Heart right ventricle (tissue), 16 donors: Measurements from ENCODE around the gene MYEOV. TPM values are rescaled to one million over a fixed set of nuclear protein-coding genes. Genes with fewer than 3 reads are reported as not detected.

Source experiments
- ATAC-seq, 8 donors: fragments of 200-7000 bp; cut with Tn5 transposase; one replicate each; pipeline ENCODE4 v1.9.1; 2020; ENCODE audit warnings: mild to moderate bottlenecking in 8 of 8, moderate library complexity in 8 of 8, moderate number of reproducible peaks in 1 of 8
- DNase-seq, 2 donors: peaks; one replicate each; pipeline ENCODE4 v3.0.0-alpha.2; 2020
- H3K27ac ChIP-seq, 10 donors: fragments of 200-600 bp; sonication (generic) in 2 of 10; one replicate each; pipeline versions ENCODE4 v1.5.0 to v1.8.0; 2020 to 2022; ENCODE audit warnings: mild to moderate bottlenecking in 3 of 10
- H3K27me3 ChIP-seq, 7 donors: fragments of 200-600 bp; one replicate each; pipeline ENCODE4 v1.8.0; 2021 to 2022; ENCODE audit warnings: mild to moderate bottlenecking in 2 of 7
- H3K36me3 ChIP-seq, 9 donors: fragments of 200-600 bp; sonication (generic) in 1 of 9; one replicate each; pipeline versions ENCODE4 v1.5.0 to v1.8.0; 2020 to 2022; ENCODE audit warnings: mild to moderate bottlenecking in 2 of 9
- H3K4me1 ChIP-seq, 9 donors: fragments of 200-600 bp; sonication (generic) in 1 of 9; one replicate each; pipeline versions ENCODE4 v1.5.0 to v1.8.0; 2020 to 2022; ENCODE audit warnings: mild to moderate bottlenecking in 4 of 9
- H3K4me3 ChIP-seq, 10 donors: fragments of 200-600 bp; sonication (generic) in 2 of 10; one replicate each; pipeline versions ENCODE4 v1.5.0 to v1.8.0; 2020 to 2022; ENCODE audit warnings: mild to moderate bottlenecking in 7 of 10, moderate library complexity in 2 of 10
- H3K9me3 ChIP-seq, 11 donors: fragments of 200-600 bp in 10 of 11; sonication (generic) in 2 of 11; one replicate each; pipeline versions ENCODE4 v1.5.0 to v1.8.0; 2013 to 2022; ENCODE audit warnings: mild to moderate bottlenecking in 2 of 11, control low read depth in 1 of 11, moderate library complexity in 1 of 11
- CTCF ChIP-seq, 9 donors: fragments of 200-600 bp; sonication (generic) in 2 of 9; IDR thresholded peaks; one replicate each; pipeline versions ENCODE4 v1.5.0 to v1.8.0; 2021 to 2022; ENCODE audit warnings: antibody characterized with exemption in 9 of 9, mild to moderate bottlenecking in 5 of 9, moderate library complexity in 1 of 9
- WGBS, 2 donors: extraction: QIAGEN DNeasy Blood & Tissue Kit; methylation state at CpG; one replicate each; pipeline ENCODE4 v1.1.7; 2013; ENCODE audit warnings: inconsistent platforms in 1 of 2; 5-methylcytosine and 5-hydroxymethylcytosine counted together
- intact Hi-C, 10 donors: fragments of 100-400 bp; cut with DNase I; formaldehyde crosslinking; loops; one replicate each; pipeline versions ENCODE4 v1.11.1 to v1.14.2; 2022
- polyA plus RNA-seq, 2 donors: library from polyadenylated mRNA; stranded (reverse); fragments of 200-250 nt; gene quantifications; one replicate each; pipeline ENCODE4 v1.2.3, GENCODE V29; 2013
- total RNA-seq, 10 donors: library from RNA; stranded (reverse); fragmentation: NEBNext Ultra II Directional in 3 of 10; extraction: Animal tissue kit (Norgen Biotek cat#: 25700) in 3 of 10; gene quantifications; one replicate each; pipeline versions ENCODE4 v1.2.1 to v1.2.4, GENCODE V29; 2021 to 2023
- donor health status: Arrhythmogenic right ventricular cardiomyopathy.
- donor health status: ischemic (EF 13 %, LVEDD 7.1; RV severe dilation, severe dysfunction).
- donor health status: healthy with polysubstance abuse.
- donor health status: DM: no; HTN: yes; CAD: no.
- donor health status: DM: no; HTN: no; CAD: no.
- donor health status: ischemic (EF 25% LVEDD 6.9; RV normal size, moderate dysfunction).
- donor health status: ischemic (EF 25% LVEDD 5.7; RV mildly dilated, moderate dysfunction).
- donor health status: healthy.
- donor health status: DM: yes; HTN: yes; CAD: no.
- donor health status: Ischemic cardiomyopathy.
- donor health status: ischemic (EF 35%, LVEDD 5.7; RV mildly dilated, moderate dysfunction).
- donor health status: nonischemic (EF 11% LVEDD 7.7; RV severe dilation, severe dysfunction).
- donor health status: DM: yes; HTN: yes; CAD: no.
- donor health status: PGD.
- donor health status: ischemic (EF 29% LVEDD 5.4; RV normal size, mild dysfunction).
- donor health status: nonischemic (EF 23%, LVEDD 6.1; RV moderate dilation, normal function).

The MYEOV gene
- total and polyA plus RNA-seq, 12 donors: 0.07 TPM; not detected in 11

GRCh38 chr11:69257838-69258658 lies 35.9 kb upstream of the MYEOV start:
- no peak for ATAC-seq
- no peak for TF ChIP-seq CTCF (IDR thresholded peaks at IDR 0.05)
- intact Hi-C loops: loop anchor here in 1 of 10 donors (10.0 kb wide), 1 partner anchor 133 kb away; no protein-coding TSS in a partner anchor
- Histone ChIP-seq H3K27ac (no peak overlapping the region), H3K9me3 (peaks cover 0 to 17% (median 4%) of the 10 kb centered on the region in 11 donors), H3K4me1 (no peaks in the 10 kb centered on the region), H3K36me3 (no peaks in the 10 kb centered on the region), H3K4me3 (no peak overlapping the region), H3K27me3 (peaks cover 0 to 6% (median 0%) of the 10 kb centered on the region in 7 donors)
- no peak for DNase-seq
- WGBS, 2 donors: 76 to 82% methylated on average over 6 of the region's 6 CpGs

- H3K4me1 ChIP-seq: peaks cover 0 to 8% (median 3%) of the 10 kb centered on the region in 9 donors
- H3K27ac ChIP-seq: no peak overlapping the region
- H3K9me3 ChIP-seq: peaks cover 0 to 8% (median 0%) of the 10 kb centered on the region in 11 donors
- H3K27me3 ChIP-seq: peaks cover 0 to 6% (median 0%) of the 10 kb centered on the region in 7 donors
- 61 to 63% methylated on average over 2 of the region's 2 CpGs for WGBS, 2 donors
- no peak overlapping the region for H3K4me3 ChIP-seq
- no peaks in the 10 kb centered on the region for H3K36me3 ChIP-seq
- intact Hi-C loops: loop anchor here in 1 of 10 donors (10.0 kb wide), 1 partner anchor 134 kb away; no protein-coding TSS in a partner anchor
- ATAC-seq: no peak
- no peak for TF ChIP-seq CTCF (IDR thresholded peaks at IDR 0.05)
- DNase-seq: no peak
Observed at GRCh38 chr11:69259096-69259495, 34.9 kb upstream of the MYEOV start.

GRCh38 chr11:69260622-69261021 lies 33.3 kb upstream of the MYEOV start:
- H3K4me1 ChIP-seq: peaks cover 0 to 14% (median 4%) of the 10 kb centered on the region in 9 donors
- H3K27ac ChIP-seq: no peak overlapping the region
- peaks cover 0 to 6% (median 0%) of the 10 kb centered on the region in 7 donors for H3K27me3 ChIP-seq
- DNase-seq (no peak), ATAC-seq (no peak)
- H3K9me3 ChIP-seq: peaks cover 0 to 8% (median 0%) of the 10 kb centered on the region in 11 donors
- intact Hi-C loops: no loop called here
- H3K36me3 ChIP-seq: no peaks in the 10 kb centered on the region
- H3K4me3 ChIP-seq: no peak overlapping the region
- no peak for TF ChIP-seq CTCF (IDR thresholded peaks at IDR 0.05)

GRCh38 chr11:69261116-69261515 lies 32.8 kb upstream of the MYEOV start:
- Histone ChIP-seq H3K4me1 (peaks cover 0 to 14% (median 4%) of the 10 kb centered on the region in 9 donors), H3K36me3 (no peaks in the 10 kb centered on the region), H3K27ac (no peak overlapping the region), H3K4me3 (no peak overlapping the region), H3K9me3 (peaks cover 0 to 8% (median 0%) of the 10 kb centered on the region in 11 donors), H3K27me3 (peaks cover 0 to 6% (median 0%) of the 10 kb centered on the region in 7 donors)
- WGBS, 2 donors: 94 to 99% methylated on average over 3 of the region's 3 CpGs
- ATAC-seq (no peak), DNase-seq (no peak)
- intact Hi-C loops: no loop called here
- TF ChIP-seq CTCF (IDR thresholded peaks at IDR 0.05): no peak
